H1 (cell line): ENCODE data around the gene DBP. TPM values are rescaled to one million over a fixed set of nuclear protein-coding genes. Genes with fewer than 3 reads are reported as not detected.

Experiments used
- CTCF ChIA-PET: fragments of 300-600 bp; sonication (Branson Sonifier 250); formaldehyde crosslinking; loops from one replicate; lab custom pipeline; 2021; ENCODE audit not compliant: partially characterized antibody; lab: Charles Lee
- POLR2A ChIA-PET: fragments of 300-600 bp; sonication (Branson Sonifier 250); formaldehyde crosslinking; loops from one replicate; lab custom pipeline; 2021; ENCODE audit warnings: inconsistent platforms; ENCODE audit not compliant: partially characterized antibody; lab: Charles Lee
- DNase-seq, 2 experiments: peaks; one replicate each; pipeline versions ENCODE4 v3.0.0 to v3.0.0-alpha.2; 2010 to 2022; ENCODE audit warnings: low spot score in 2 of 2, low read depth in 1 of 2, mixed read lengths in 1 of 2
- FAIRE-seq: peaks from 2 replicates; lab custom pipeline; 2011; peaks lifted over from hg19 to GRCh38; lab: Jason Lieb, UNC
- H2AFZ ChIP-seq: 2 replicates; pipeline ENCODE4 v1.8.1; 2012; ENCODE audit warnings: low read length, inconsistent platforms
- H2AK5ac ChIP-seq: 2 replicates; pipeline ENCODE4 v1.6.1; 2013; ENCODE audit warnings: low read depth, low read length
- H2BK120ac ChIP-seq: replicated peaks from 2 replicates; pipeline ENCODE3; 2013; ENCODE audit warnings: low read depth, low read length, inconsistent platforms
- H2BK12ac ChIP-seq: 2 replicates; pipeline ENCODE4 v1.6.1; 2013; ENCODE audit warnings: low read depth, low read length
- H2BK15ac ChIP-seq: 2 replicates; pipeline ENCODE4 v1.6.1; 2013; ENCODE audit warnings: low read length
- H2BK20ac ChIP-seq: 2 replicates; pipeline ENCODE4 v1.6.1; 2013; ENCODE audit warnings: low read length
- H2BK5ac ChIP-seq: 2 replicates; pipeline ENCODE4 v1.6.1; 2013; ENCODE audit warnings: low read depth, low read length
- H3K14ac ChIP-seq: 2 replicates; pipeline ENCODE4 v1.6.1; 2013; ENCODE audit warnings: inconsistent platforms; ENCODE audit not compliant: insufficient read length
- H3K18ac ChIP-seq: 2 replicates; pipeline ENCODE4 v1.6.1; 2013; ENCODE audit warnings: low read length; ENCODE audit errors: extremely low read depth
- H3K23ac ChIP-seq: 2 replicates; pipeline ENCODE4 v1.6.1; 2013; ENCODE audit warnings: inconsistent platforms; ENCODE audit not compliant: insufficient read length
- H3K23me2 ChIP-seq: 2 replicates; pipeline ENCODE4 v1.6.1; 2013; ENCODE audit warnings: low read depth, low read length
- H3K27ac ChIP-seq: 2 replicates; pipeline ENCODE4 v1.6.1; 2011; ENCODE audit warnings: low read depth, low read length, inconsistent platforms
- H3K27me3 ChIP-seq, 4 experiments: replicated peaks in 1 of 4; 1 replicate in 1 of 4; 2 replicates in 3 of 4; pipeline versions ENCODE4 v1.6.1 to v1.8.1; 2011 to 2013; ENCODE audit warnings: low read length in 3 of 4, mild to moderate bottlenecking in 3 of 4, inconsistent platforms in 2 of 4, mixed read lengths in 2 of 4, moderate library complexity in 1 of 4; ENCODE audit not compliant: control insufficient read depth in 3 of 4, insufficient read depth in 3 of 4; ENCODE audit errors: extremely low read depth in 1 of 4
- H3K36me3 ChIP-seq, 4 experiments: 2 replicates each; pipeline versions ENCODE4 v1.6.1 to v1.8.1; 2011 to 2013; ENCODE audit warnings: mild to moderate bottlenecking in 4 of 4, low read length in 3 of 4, moderate library complexity in 2 of 4, control low read depth in 1 of 4, inconsistent platforms in 1 of 4; ENCODE audit not compliant: insufficient read depth in 4 of 4, control insufficient read depth in 2 of 4
- H3K4ac ChIP-seq: replicated peaks from 2 replicates; pipeline ENCODE3; 2013; ENCODE audit warnings: low read length, low read depth, mixed read lengths, inconsistent platforms; ENCODE audit not compliant: insufficient read length
- H3K4me1 ChIP-seq, 4 experiments: replicated peaks in 1 of 4; 1 replicate in 1 of 4; 2 replicates in 3 of 4; pipeline versions ENCODE4 v1.6.1 to v1.8.1; 2011 to 2013; ENCODE audit warnings: low read length in 3 of 4, inconsistent platforms in 2 of 4, mixed read lengths in 1 of 4; ENCODE audit not compliant: insufficient read depth in 4 of 4, control insufficient read depth in 3 of 4
- H3K4me2 ChIP-seq, 2 experiments: 2 replicates each; pipeline versions ENCODE4 v1.6.1 to v1.8.1; 2011 to 2013; ENCODE audit warnings: low read depth in 2 of 2, low read length in 2 of 2, control low read depth in 1 of 2, inconsistent platforms in 1 of 2, mild to moderate bottlenecking in 1 of 2; ENCODE audit not compliant: insufficient read depth in 1 of 2
- H3K4me3 ChIP-seq, 4 experiments: fragments of 200-600, 300-600 bp in 1 of 4; sonication (generic), shearing (Covaris generic), sonication (Bioruptor Twin) in 1 of 4; 2 replicates each; pipeline versions ENCODE4 v1.5.1 to v1.8.1; 2011 to 2016; ENCODE audit warnings: low read length in 4 of 4, low read depth in 3 of 4, control low read depth in 2 of 4, inconsistent platforms in 2 of 4, mild to moderate bottlenecking in 2 of 4, mixed read lengths in 1 of 4, moderate library complexity in 1 of 4; ENCODE audit not compliant: insufficient read depth in 2 of 4; ENCODE audit errors: extremely low read depth in 1 of 4
- H3K56ac ChIP-seq: replicated peaks from 2 replicates; pipeline ENCODE3; 2013; ENCODE audit warnings: low read depth, mild to moderate bottlenecking, mixed read lengths, low read length, inconsistent platforms; ENCODE audit not compliant: insufficient read length
- H3K79me1 ChIP-seq: 2 replicates; pipeline ENCODE4 v1.6.1; 2013; ENCODE audit warnings: low read depth, low read length, control low read depth
- H3K79me2 ChIP-seq, 2 experiments: 2 replicates each; pipeline versions ENCODE4 v1.6.1 to v1.8.1; 2012 to 2013; ENCODE audit warnings: low read length in 2 of 2, mild to moderate bottlenecking in 2 of 2, inconsistent platforms in 1 of 2; ENCODE audit not compliant: insufficient read depth in 2 of 2, control insufficient read depth in 1 of 2
- H3K9ac ChIP-seq, 4 experiments: replicated peaks in 1 of 4; 1 replicate in 1 of 4; 2 replicates in 3 of 4; pipeline versions ENCODE4 v1.6.1 to v1.8.1; 2011 to 2013; ENCODE audit warnings: low read depth in 3 of 4, low read length in 3 of 4, control low read depth in 2 of 4, mild to moderate bottlenecking in 2 of 4, moderate library complexity in 2 of 4, inconsistent platforms in 1 of 4; ENCODE audit errors: extremely low read depth in 1 of 4
- H3K9me3 ChIP-seq, 2 experiments: 2 replicates each; pipeline versions ENCODE4 v1.6.1 to v1.8.1; 2012 to 2013; ENCODE audit warnings: mild to moderate bottlenecking in 2 of 2, moderate library complexity in 2 of 2, control low read depth in 1 of 2, inconsistent platforms in 1 of 2, low read depth in 1 of 2, low read length in 1 of 2, mixed read lengths in 1 of 2; ENCODE audit not compliant: insufficient read depth in 2 of 2
- H4K20me1 ChIP-seq, 2 experiments: replicated peaks in 1 of 2; 2 replicates each; pipeline versions ENCODE3 to v1.8.1; 2011 to 2013; ENCODE audit warnings: inconsistent platforms in 2 of 2, low read length in 2 of 2, mild to moderate bottlenecking in 1 of 2; ENCODE audit not compliant: insufficient read depth in 2 of 2, control insufficient read depth in 1 of 2
- H4K5ac ChIP-seq: 2 replicates; pipeline ENCODE4 v1.6.1; 2013; ENCODE audit warnings: low read length, low read depth, mixed read lengths, inconsistent platforms; ENCODE audit not compliant: insufficient read length
- H4K8ac ChIP-seq: 2 replicates; pipeline ENCODE4 v1.8.0; 2013; ENCODE audit warnings: mild to moderate bottlenecking, moderate library complexity, low read length, inconsistent platforms; ENCODE audit not compliant: insufficient read depth; ENCODE audit errors: extremely low read depth
- H4K91ac ChIP-seq: replicated peaks from 2 replicates; pipeline ENCODE3; 2013; ENCODE audit warnings: low read length, mixed read lengths, inconsistent platforms; ENCODE audit not compliant: insufficient read length
- CBX8 ChIP-seq: fragments of 300-800, 300-1000 bp; sonication (generic); IDR thresholded peaks from 2 replicates; pipeline ENCODE4 v1.7.1; 2016; ENCODE audit warnings: low read depth, low read length, borderline replicate concordance
- CHD2 ChIP-seq: IDR thresholded peaks from 2 replicates; pipeline ENCODE4 v1.6.1; 2012; ENCODE audit warnings: low read length, improper control_type of control experiment
- CREB1 ChIP-seq: IDR thresholded peaks from 2 replicates; pipeline ENCODE4 v1.6.1; 2012; ENCODE audit warnings: inconsistent platforms
- KDM1A ChIP-seq: fragments of 200-600, 300-600 bp; sonication (generic); IDR thresholded peaks from 2 replicates; pipeline ENCODE4 v1.7.1; 2016; ENCODE audit warnings: mild to moderate bottlenecking, low read length, borderline replicate concordance
- MAX ChIP-seq: IDR thresholded peaks from 2 replicates; pipeline ENCODE4 v1.6.1; 2012; ENCODE audit warnings: inconsistent platforms
- SP4 ChIP-seq: IDR thresholded peaks from 2 replicates; pipeline ENCODE4 v1.6.1; 2012; ENCODE audit warnings: low read length, inconsistent platforms
- TAF1 ChIP-seq: IDR thresholded peaks from 2 replicates; pipeline ENCODE4 v1.6.1; 2011; ENCODE audit warnings: mild to moderate bottlenecking, low read depth, low read length
- TCF12 ChIP-seq: IDR thresholded peaks from 2 replicates; pipeline ENCODE4 v1.6.1; 2011; ENCODE audit warnings: low read depth, mild to moderate bottlenecking, low read length
- WGBS, 2 experiments: shearing (Covaris generic) in 1 of 2; methylation state at CpG; one replicate each; pipeline versions ENCODE4 v1.1.6 to v1.1.7; 2013 to 2015; ENCODE audit warnings: low lambda C conversion rate in 2 of 2, mixed read lengths in 2 of 2, inconsistent platforms in 1 of 2, low coverage in 1 of 2, missing lambda C conversion rate in 1 of 2; ENCODE audit not compliant: insufficient replicate concordance in 2 of 2, insufficient coverage in 1 of 2, insufficient read length in 1 of 2; ENCODE audit errors: extremely low coverage in 1 of 2, missing lambda C conversion rate in 1 of 2; 5-methylcytosine and 5-hydroxymethylcytosine counted together
- polyA plus RNA-seq, 7 experiments: library from polyadenylated mRNA; depleted of rRNA in 3 of 7; stranded (reverse) in 5 of 7; unstranded in 2 of 7; fragments of >200 nt in 5 of 7; fragments of 200-250 nt in 2 of 7; gene quantifications; 1 replicate in 5 of 7; 2 replicates in 1 of 7; 4 replicates in 1 of 7; pipeline versions ENCODE4 v1.2.1 to v1.2.3, GENCODE V29; 2011 to 2013; ENCODE audit warnings: missing spikeins in 2 of 7, mixed read lengths in 2 of 7
- total RNA-seq: library from RNA; stranded (reverse); fragmentation: NEBNext Ultra II Directional; extraction: Animal tissue kit (Norgen Biotek cat#: 25700); gene quantifications from 2 replicates; pipeline ENCODE4 v1.2.1, GENCODE V29; 2021

The DBP gene
- total and polyA plus RNA-seq, 2 of the 8 experiments (the other 6 are each of a cell fraction or from before 2014, with no cell fraction given), result 7.5 to 8.3 TPM

DNA sequence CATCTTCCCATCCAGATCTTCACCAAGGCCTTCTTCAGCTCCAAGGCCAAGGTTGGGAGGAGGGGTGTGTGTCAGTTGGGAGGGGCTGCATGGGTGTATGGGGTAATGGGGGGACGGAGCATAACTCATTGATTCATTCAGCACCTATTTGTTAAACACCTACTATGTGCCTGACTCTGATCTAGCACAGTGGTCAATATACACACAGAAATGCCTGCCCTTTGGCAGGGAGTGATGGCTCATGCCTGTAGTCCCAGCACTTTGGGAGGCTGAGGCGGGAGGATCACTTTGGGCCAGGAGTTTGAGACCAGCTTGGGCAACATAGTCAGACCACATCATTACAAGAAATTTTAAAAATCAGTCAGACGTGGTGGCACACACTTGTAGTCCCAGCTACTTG, 49.8 kb downstream of the DBP start:
- no peak overlapping the region for H3K56ac ChIP-seq
- no peak overlapping the region for H2BK12ac ChIP-seq
- H3K4me2 ChIP-seq, result no peak overlapping the region
- H4K20me1 ChIP-seq, result no peaks in the 10 kb centered on the region
- H3K4me1 ChIP-seq, result peaks cover 0 to 7% (median 1%) of the 10 kb centered on the region in 4 experiments; a peak in 4 of 7 replicates
- no peak overlapping the region for H3K14ac ChIP-seq
- H3K79me2 ChIP-seq, result no peaks in the 10 kb centered on the region
- CTCF ChIA-PET, result interaction anchor here (0.7 to 16.8 kb wide), 10 partner anchors 9 to 98 kb away, joined by 3 to 353 read pairs (median 4); partner anchors contain the start of genes LMTK3 and SPACA4
- H2BK20ac ChIP-seq, result no peak overlapping the region
- no peak for FAIRE-seq
- no peak overlapping the region for H3K9ac ChIP-seq
- H2BK5ac ChIP-seq, result no peak overlapping the region
- H2BK15ac ChIP-seq, result peak overlapping the region; percentile 29; the same call in 1 of the 2 replicates
- no peak overlapping the region for H4K5ac ChIP-seq
- H4K91ac ChIP-seq, result no peak overlapping the region
- peak overlapping the region; percentile 53; the same call in 1 of the 2 replicates for H2AK5ac ChIP-seq
- H3K27ac ChIP-seq, result no peak overlapping the region
- TF ChIP-seq CBX8 (no peak), SP4 (no peak), CREB1 (no peak), TCF12 (no peak), CHD2 (no peak), TAF1 (no peak), MAX (no peak), KDM1A (no peak)
- TF ChIP-seq, all 59 proteins: peak for 0
- Histone ChIP-seq H2AFZ (no peak overlapping the region), H3K23me2 (peaks cover 5% of the 10 kb centered on the region; the same call in 1 of the 2 replicates), H3K36me3 (no peaks in the 10 kb centered on the region), H4K8ac (no peak overlapping the region), H3K18ac (no peak overlapping the region), H3K4ac (no peak overlapping the region), H3K27me3 (peaks cover 0 to 5% (median 1%) of the 10 kb centered on the region in 4 experiments; a peak in 2 of 7 replicates), H3K4me3 (no peak overlapping the region), H2BK120ac (no peak overlapping the region), H3K79me1 (no peaks in the 10 kb centered on the region), H3K9me3 (no peaks in the 10 kb centered on the region), H3K23ac (no peak overlapping the region)
- DNase-seq, result no peak
- POLR2A ChIA-PET, result interaction anchor here (0.6 to 16.9 kb wide), 5 partner anchors 21 to 98 kb away, joined by 3 to 175 read pairs (median 3); partner anchors contain the start of genes FAM83E, RPL18 and SPHK2
- WGBS, 2 experiments, result 93% methylated on average over 3 of the region's 3 CpGs; no CpG with 5 or more reads in 1 of the 2 experiments
